NCI-H446 treated with DMSO at 0.1 percent for 48 hours (cell line): ENCODE data around the gene ZNF217.
"Not testable (repeated sequence)": the region's sequence is repeated elsewhere in the genome, so short reads cannot be mapped to it uniquely, and the experiment has no call there.

Experiments used
- DNase-seq: peaks from one replicate; lab custom pipeline; 2025; lab: John Stamatoyannopoulos, UW

Gene ZNF217

GRCh38 chr20:53567379-53567917, 26.2 kb downstream of the ZNF217 start:
- no peak for DNase-seq

- not testable (repeated sequence) for DNase-seq
Observed at GRCh38 chr20:53566623-53567022, 27.0 kb downstream of the ZNF217 start.

GRCh38 chr20:53565254-53565653, 28.4 kb downstream of the ZNF217 start:
- no peak for DNase-seq

GRCh38 chr20:53562104-53562764, 31.4 kb downstream of the ZNF217 start:
- DNase-seq: not testable (repeated sequence)

GRCh38 chr20:53561505-53561904, 32.1 kb downstream of the ZNF217 start:
- DNase-seq: no peak

GRCh38 chr20:53559816-53560215, 33.8 kb downstream of the ZNF217 start:
- no peak for DNase-seq

- DNase-seq: no peak
Observed at GRCh38 chr20:53557130-53557529, 36.5 kb downstream of the ZNF217 start.

- no peak for DNase-seq
Observed at GRCh38 chr20:53556267-53556897, 37.3 kb downstream of the ZNF217 start.

- DNase-seq: no peak
Observed at GRCh38 chr20:53555816-53556215, 37.8 kb downstream of the ZNF217 start.

GRCh38 chr20:53555081-53555480, 38.6 kb downstream of the ZNF217 start:
- DNase-seq: no peak

GRCh38 chr20:53552572-53552893, 41.1 kb downstream of the ZNF217 start:
- not testable (repeated sequence) for DNase-seq

- DNase-seq: not testable (repeated sequence)
Observed at GRCh38 chr20:53551719-53552571, 41.7 kb downstream of the ZNF217 start.

- DNase-seq: no peak
Observed at GRCh38 chr20:53550280-53551187, 43.1 kb downstream of the ZNF217 start.

GRCh38 chr20:53547664-53548239, 45.9 kb downstream of the ZNF217 start:
- peak; percentile 43 for DNase-seq

GRCh38 chr20:53539516-53539915, 54.1 kb downstream of the ZNF217 start:
- no peak for DNase-seq

- not testable (repeated sequence) for DNase-seq
Observed at GRCh38 chr20:53536382-53536781, 57.3 kb downstream of the ZNF217 start.

GRCh38 chr20:53535878-53536277, 57.8 kb downstream of the ZNF217 start:
- DNase-seq: no peak

- DNase-seq: no peak
Observed at GRCh38 chr20:53534037-53534436, 59.6 kb downstream of the ZNF217 start.

- no peak for DNase-seq
Observed at GRCh38 chr20:53533500-53533899, 60.1 kb downstream of the ZNF217 start.

GRCh38 chr20:53532654-53533312, 60.9 kb downstream of the ZNF217 start:
- DNase-seq: not testable (repeated sequence)

- no peak for DNase-seq
Observed at GRCh38 chr20:53530440-53530839, 63.2 kb downstream of the ZNF217 start.
